HEK293 (cell line): ENCODE results near the gene CYP4F11.

Experiments used
- CTCF ChIA-PET: fragments of 350-600 bp; formaldehyde crosslinking; extraction: SDS; loops from one replicate; lab custom pipeline; 2021; ENCODE audit warnings: antibody characterized with exemption; lab: Yijun Ruan, JAX
- POLR2A ChIA-PET: fragments of 300-600 bp; formaldehyde crosslinking; extraction: SDS; loops from one replicate; lab custom pipeline; 2020; ENCODE audit warnings: antibody characterized with exemption, inconsistent platforms; lab: Yijun Ruan, JAX
- H3K27ac ChIP-seq: fragments of 200-500 bp; sonication (Bioruptor generic); 2 replicates; pipeline ENCODE4 v1.5.1; 2014; ENCODE audit warnings: low read depth, low read length, control low read depth, inconsistent platforms; ENCODE audit errors: extremely low read depth
- H3K36me3 ChIP-seq, 2 experiments: fragments of 200-500 bp in 1 of 2; sonication (Bioruptor generic) in 1 of 2; 1 replicate in 1 of 2; 2 replicates in 1 of 2; pipeline ENCODE4 v1.5.1; 2014 to 2017; ENCODE audit warnings: inconsistent platforms in 2 of 2, low read length in 2 of 2; ENCODE audit not compliant: control insufficient read depth in 2 of 2, insufficient read depth in 1 of 2
- H3K4me1 ChIP-seq: fragments of 200-500 bp; sonication (Bioruptor generic); 2 replicates; pipeline ENCODE4 v1.5.1; 2014; ENCODE audit warnings: mild to moderate bottlenecking, low read length, inconsistent platforms; ENCODE audit not compliant: control insufficient read depth, insufficient read depth
- H3K4me3 ChIP-seq: 2 replicates; pipeline ENCODE4 v1.5.1; 2011; ENCODE audit warnings: low read depth, mild to moderate bottlenecking, control low read depth, low read length, moderate library complexity
- H3K9me3 ChIP-seq: fragments of 200-500 bp; sonication (Bioruptor generic); 2 replicates; pipeline ENCODE4 v1.5.1; 2014; ENCODE audit warnings: low read depth, low read length, inconsistent platforms; ENCODE audit not compliant: control insufficient read depth, insufficient read depth
- BCL6B ChIP-seq: fragments of 450-650 bp; formaldehyde crosslinking; IDR thresholded peaks from 2 replicates; pipeline ENCODE4 v1.5.1; 2017; ENCODE audit warnings: missing biosample characterization, missing genetic modification characterization
- HIC1 ChIP-seq: fragments of 450-650 bp; formaldehyde crosslinking; IDR thresholded peaks from 2 replicates; pipeline ENCODE4 v1.5.1; 2016; ENCODE audit warnings: missing biosample characterization, missing genetic modification characterization
- MYNN ChIP-seq: fragments of 450-650 bp; formaldehyde crosslinking; IDR thresholded peaks from 2 replicates; pipeline ENCODE4 v1.5.1; 2016; ENCODE audit warnings: missing biosample characterization, missing genetic modification characterization, borderline replicate concordance
- SCRT1 ChIP-seq: fragments of 450-650 bp; formaldehyde crosslinking; IDR thresholded peaks from 2 replicates; pipeline ENCODE4 v1.5.1; 2016; ENCODE audit warnings: missing biosample characterization, missing genetic modification characterization, borderline replicate concordance
- SP7 ChIP-seq: fragments of 450-650 bp; formaldehyde crosslinking; IDR thresholded peaks from 2 replicates; pipeline ENCODE4 v1.5.1; 2016; ENCODE audit warnings: missing biosample characterization, missing genetic modification characterization
- TCF7L2 ChIP-seq: IDR thresholded peaks from 2 replicates; pipeline ENCODE4 v1.6.1; 2011; ENCODE audit warnings: low read depth, mild to moderate bottlenecking, inconsistent platforms, low read length, moderate library complexity, borderline replicate concordance
- ZBTB10 ChIP-seq: fragments of 450-650 bp; formaldehyde crosslinking; IDR thresholded peaks from 2 replicates; pipeline ENCODE4 v1.5.1; 2016; ENCODE audit warnings: missing biosample characterization, missing genetic modification characterization
- ZBTB7A ChIP-seq: fragments of 450-650 bp; formaldehyde crosslinking; IDR thresholded peaks from 2 replicates; pipeline ENCODE4 v1.5.1; 2016; ENCODE audit warnings: low read depth, missing biosample characterization, missing genetic modification characterization
- ZNF114 ChIP-seq: fragments of 450-650 bp; formaldehyde crosslinking; IDR thresholded peaks from 2 replicates; pipeline ENCODE4 v1.5.0; 2017; ENCODE audit warnings: missing biosample characterization, missing genetic modification characterization
- ZNF140 ChIP-seq: fragments of 450-650 bp; formaldehyde crosslinking; IDR thresholded peaks from 2 replicates; pipeline ENCODE4 v1.5.1; 2016; ENCODE audit warnings: missing biosample characterization, missing genetic modification characterization
- ZNF157 ChIP-seq: fragments of 450-650 bp; formaldehyde crosslinking; IDR thresholded peaks from 2 replicates; pipeline ENCODE4 v1.5.1; 2016; ENCODE audit warnings: missing biosample characterization, missing genetic modification characterization
- ZNF16 ChIP-seq: fragments of 450-650 bp; formaldehyde crosslinking; IDR thresholded peaks from 2 replicates; pipeline ENCODE4 v1.5.1; 2016; ENCODE audit warnings: low read depth, missing biosample characterization, missing genetic modification characterization
- ZNF19 ChIP-seq: fragments of 450-650 bp; formaldehyde crosslinking; IDR thresholded peaks from 2 replicates; pipeline ENCODE4; 2016; ENCODE audit warnings: missing biosample characterization, missing genetic modification characterization, low read depth
- ZNF311 ChIP-seq: fragments of 450-650 bp; formaldehyde crosslinking; IDR thresholded peaks from 2 replicates; pipeline ENCODE4 v1.5.1; 2017; ENCODE audit warnings: missing biosample characterization, missing genetic modification characterization, borderline replicate concordance
- ZNF362 ChIP-seq: fragments of 450-650 bp; formaldehyde crosslinking; IDR thresholded peaks from 2 replicates; pipeline ENCODE4 v1.5.1; 2016; ENCODE audit warnings: missing biosample characterization, missing genetic modification characterization
- ZNF366 ChIP-seq: fragments of 450-650 bp; formaldehyde crosslinking; conservative IDR thresholded peaks from 2 replicates; pipeline ENCODE4 v1.5.1; 2016; ENCODE audit warnings: missing biosample characterization, missing genetic modification characterization
- ZNF416 ChIP-seq: fragments of 450-650 bp; formaldehyde crosslinking; IDR thresholded peaks from 2 replicates; pipeline ENCODE4 v1.5.1; 2016; ENCODE audit warnings: missing biosample characterization, missing genetic modification characterization
- ZNF48 ChIP-seq: fragments of 450-650 bp; formaldehyde crosslinking; IDR thresholded peaks from 2 replicates; pipeline ENCODE4 v1.5.1; 2016; ENCODE audit warnings: missing biosample characterization, missing genetic modification characterization
- ZNF544 ChIP-seq: fragments of 450-650 bp; formaldehyde crosslinking; IDR thresholded peaks from 2 replicates; pipeline ENCODE4 v1.5.0; 2017; ENCODE audit warnings: missing biosample characterization, missing genetic modification characterization
- ZNF645 ChIP-seq: fragments of 450-650 bp; formaldehyde crosslinking; IDR thresholded peaks from 2 replicates; pipeline ENCODE4; 2016; ENCODE audit warnings: missing biosample characterization, missing genetic modification characterization
- ZNF843 ChIP-seq: fragments of 450-650 bp; formaldehyde crosslinking; IDR thresholded peaks from 2 replicates; pipeline ENCODE4 v1.5.1; 2016; ENCODE audit warnings: missing biosample characterization, missing genetic modification characterization
- ZSCAN23 ChIP-seq: fragments of 450-650 bp; formaldehyde crosslinking; IDR thresholded peaks from 2 replicates; pipeline ENCODE4 v1.5.1; 2016; ENCODE audit warnings: missing biosample characterization, missing genetic modification characterization

Gene CYP4F11

GRCh38 chr19:15936950-15937349, 2.6 kb upstream of the CYP4F11 start:
- H3K4me1 ChIP-seq, result no peaks in the 10 kb centered on the region
- H3K9me3 ChIP-seq, result no peaks in the 10 kb centered on the region
- H3K4me3 ChIP-seq, result no peak overlapping the region
- no peak for TF ChIP-seq ZNF544 (tag by site-specific recombination)
- no peak for TF ChIP-seq ZNF114 (tag by site-specific recombination)
- TF ChIP-seq SP7 (tag by site-specific recombination), result no peak
- TF ChIP-seq ZNF19 (tag by site-specific recombination), result no peak
- TF ChIP-seq ZNF311 (tag by site-specific recombination), result no peak
- TF ChIP-seq ZBTB10 (tag by site-specific recombination), result no peak
- no peak for TF ChIP-seq ZNF140 (tag by site-specific recombination)
- no peak for TF ChIP-seq BCL6B (tag by site-specific recombination)
- ChIA-PET CTCF (no interaction called here), POLR2A (no interaction called here)
- H3K27ac ChIP-seq, result no peak overlapping the region
- H3K36me3 ChIP-seq, result no peaks in the 10 kb centered on the region

GRCh38 chr19:15936173-15936572, 1.8 kb upstream of the CYP4F11 start:
- TF ChIP-seq TCF7L2 (no peak), SCRT1 (tag by site-specific recombination) (no peak)
- CTCF ChIA-PET, result no interaction called here
- no peak overlapping the region for H3K4me3 ChIP-seq
- H3K9me3 ChIP-seq, result no peaks in the 10 kb centered on the region
- H3K4me1 ChIP-seq, result no peaks in the 10 kb centered on the region
- H3K36me3 ChIP-seq, result no peaks in the 10 kb centered on the region
- POLR2A ChIA-PET, result interaction anchor here (0.6 kb wide), 1 partner anchor 33 kb away, joined by 3 read pairs; no protein-coding TSS in a partner anchor
- no peak overlapping the region for H3K27ac ChIP-seq

- Histone ChIP-seq H3K4me3 (no peak overlapping the region), H3K4me1 (no peaks in the 10 kb centered on the region), H3K27ac (no peak overlapping the region), H3K9me3 (no peaks in the 10 kb centered on the region), H3K36me3 (no peaks in the 10 kb centered on the region)
- ChIA-PET POLR2A (interaction anchor here (0.6 kb wide), 1 partner anchor 34 kb away, joined by 3 read pairs; no protein-coding TSS in a partner anchor), CTCF (no interaction called here)
- TF ChIP-seq ZNF362 (no peak), ZNF416 (tag by site-specific recombination) (no peak), ZNF157 (tag by site-specific recombination) (no peak), BCL6B (tag by site-specific recombination) (no peak), MYNN (tag by site-specific recombination) (no peak), ZBTB7A (tag by site-specific recombination) (no peak), ZNF843 (tag by site-specific recombination) (no peak), HIC1 (tag by site-specific recombination) (no peak), ZNF645 (tag by site-specific recombination) (no peak), ZNF16 (tag by site-specific recombination) (no peak), ZNF366 (tag by site-specific recombination) (no peak), ZSCAN23 (tag by site-specific recombination) (no peak), ZNF48 (tag by site-specific recombination) (no peak)
These were observed 906 bp upstream of the CYP4F11 start for GRCh38 chr19:15935167-15935702.
